ENCODE results near the gene PUM2. TPM values are rescaled to one million over a fixed set of nuclear protein-coding genes. Genes with fewer than 3 reads are reported as not detected.

The PUM2 gene
- total and polyA plus RNA-seq, 2 of the 8 experiments (the other 6 are each of a cell fraction or from before 2014, with no cell fraction given) = 46.6 to 114 TPM

GRCh38 chr2:20216130-20217025 is 134.3 kb downstream of the PUM2 start (continued):
- TF ChIP-seq USF2 (IDR thresholded peaks at IDR 0.05; ENCODE audit: low read length) (no peak), SP4 (IDR thresholded peaks at IDR 0.05; ENCODE audit: low read length) (no peak), POLR2A (IDR thresholded peaks at IDR 0.05; ENCODE audit: control extremely low read depth in 1 of 2, low read depth in 2 of 2, low read length in 2 of 2) (no peak), SRF (IDR thresholded peaks at IDR 0.05; ENCODE audit: low read depth, low read length) (no peak), ATF2 (IDR thresholded peaks at IDR 0.05; ENCODE audit: low read length) (no peak), CBX8 (IDR thresholded peaks at IDR 0.05; ENCODE audit: borderline replicate concordance, low read depth, low read length) (no peak), TAF1 (IDR thresholded peaks at IDR 0.05; ENCODE audit: low read depth, low read length) (no peak), ATF3 (IDR thresholded peaks at IDR 0.05; ENCODE audit: insufficient read depth, low read depth, low read length) (no peak), HDAC6 (IDR thresholded peaks at IDR 0.05; ENCODE audit: low read depth, low read length) (no peak), ZNF274 (IDR thresholded peaks at IDR 0.05; ENCODE audit: borderline replicate concordance, extremely low read depth, low read length) (no peak)

All from H1 (cell line).